HS-5 (cell line): Measurements from ENCODE around the gene NTN4.
"Not testable (repeated sequence)": the region's sequence is repeated elsewhere in the genome, so short reads cannot be mapped to it uniquely, and the experiment has no call there.

ENCODE experiments used
- DNase-seq: peaks from one replicate; pipeline ENCODE4 v3.0.0-alpha.2; 2012; ENCODE audit warnings: low read depth

The NTN4 gene

GRCh38 chr12:95622879-95623278 lies 167.7 kb downstream of the NTN4 start:
- no peak for DNase-seq

- DNase-seq: no peak
Observed at GRCh38 chr12:95621725-95622124, 168.8 kb downstream of the NTN4 start.

- DNase-seq: no peak
Observed at GRCh38 chr12:95620171-95620570, 170.4 kb downstream of the NTN4 start.

- not testable (repeated sequence) for DNase-seq
Observed at GRCh38 chr12:95616470-95616869, 174.1 kb downstream of the NTN4 start.

- no peak for DNase-seq
Observed at GRCh38 chr12:95615749-95616148, 174.8 kb downstream of the NTN4 start.

GRCh38 chr12:95614390-95614982 lies 176.1 kb downstream of the NTN4 start:
- DNase-seq: no peak

GRCh38 chr12:95613021-95613420 lies 177.5 kb downstream of the NTN4 start:
- no peak for DNase-seq

- no peak for DNase-seq
Observed at GRCh38 chr12:95611676-95612309, 178.8 kb downstream of the NTN4 start.

- DNase-seq: no peak
Observed at GRCh38 chr12:95608252-95609033, 182.1 kb downstream of the NTN4 start.
